ENCODE measurements around the gene SMYD5. TPM values are rescaled to one million over a fixed set of nuclear protein-coding genes. Genes with fewer than 3 reads are reported as not detected.

The SMYD5 gene
- total and polyA plus RNA-seq, 2 donors (not counting 3 experiments of a cell fraction or from before 2014, with no cell fraction given): 16.2 to 31.7 TPM

GRCh38 chr2:73266061-73266901, 52.2 kb downstream of the SMYD5 start:
- H3K4me3 ChIP-seq (replicated peaks in 1 of 3; ENCODE audit: insufficient read depth in 1 of 3, low read depth in 1 of 3, low read length in 3 of 3): no peak overlapping the region
- no peak overlapping the region for H2AFZ ChIP-seq (ENCODE audit: low read depth, low read length)
- no peak overlapping the region for H3K4me2 ChIP-seq (ENCODE audit: insufficient read depth, low read length)
- intact Hi-C loops (cut with micrococcal nuclease): no loop called here
- H3K9me3 ChIP-seq (replicated peaks; ENCODE audit: control insufficient read depth, insufficient read depth, low read length): no peaks in the 10 kb centered on the region
- ChIA-PET CTCF (no interaction called here), POLR2A (no interaction called here)
- H3K27me3 ChIP-seq (ENCODE audit: control insufficient read depth in 2 of 2, insufficient read depth in 2 of 2, low read length in 2 of 2): peaks cover 37 to 42% of the 10 kb centered on the region in 2 experiments
- no peaks in the 10 kb centered on the region for H3K36me3 ChIP-seq (ENCODE audit: control insufficient read depth in 2 of 2, extremely low read depth in 1 of 2, insufficient read depth in 2 of 2, low read length in 2 of 2)
- DNase-seq (ENCODE audit: low read depth, low spot score) (no peak), FAIRE-seq (no peak)
- dilution Hi-C loops (cut with MboI; ENCODE audit: extremely low pct_ligation_motif_present, low sequenced_read_pairs): no loop called here
- no TSS peak for BruUV-seq (replicated peaks)
- no peaks in the 10 kb centered on the region for H3K4me1 ChIP-seq (ENCODE audit: control insufficient read depth, extremely low read depth, insufficient read depth, low read length)
- H3K9me1 ChIP-seq (replicated peaks; ENCODE audit: control insufficient read depth, extremely low read depth, insufficient read depth, low read length): no peaks in the 10 kb centered on the region
- TF ChIP-seq JUN (IDR thresholded peaks at IDR 0.05; ENCODE audit: borderline replicate concordance, insufficient read depth, insufficient read length, low read depth): no peak
- no peak for TF ChIP-seq MAX (IDR thresholded peaks at IDR 0.05; ENCODE audit: insufficient read depth, insufficient read length)
- TF ChIP-seq FOS (IDR thresholded peaks at IDR 0.05; ENCODE audit: borderline replicate concordance, insufficient read depth, low read length): no peak
- TF ChIP-seq MYC (IDR thresholded peaks at IDR 0.05; ENCODE audit: low read depth, low read length): no peak
- no peak for TF ChIP-seq CTCF (IDR thresholded peaks at IDR 0.05; ENCODE audit: extremely low read depth in 1 of 2, insufficient read depth in 1 of 2, low read depth in 1 of 2, low read length in 2 of 2)
- no peak for TF ChIP-seq EZH2 (IDR thresholded peaks at IDR 0.05; ENCODE audit: borderline replicate concordance, low read depth, low read length, severe bottlenecking)
- TF ChIP-seq POLR2AphosphoS5 (IDR thresholded peaks at IDR 0.05; ENCODE audit: insufficient read depth, low read depth, low read length): no peak
- TF ChIP-seq POLR2A (IDR thresholded peaks at IDR 0.05; ENCODE audit: low read depth, low read length): no peak
- no peak for TF ChIP-seq GATA2 (IDR thresholded peaks at IDR 0.05; ENCODE audit: insufficient read depth, insufficient read length, low read depth, low read length)
- H4K20me1 ChIP-seq (replicated peaks; ENCODE audit: control insufficient read depth, extremely low read depth, insufficient read depth, low read length): no peaks in the 10 kb centered on the region
- no peak overlapping the region for H3K9ac ChIP-seq (replicated peaks; ENCODE audit: extremely low read depth, insufficient read depth, low read length)
- no peaks in the 10 kb centered on the region for H3K79me2 ChIP-seq (ENCODE audit: control insufficient read depth, insufficient read depth, low read length)
- no peak overlapping the region for H3K27ac ChIP-seq (ENCODE audit: insufficient read depth, low read depth, low read length)
